Midbrain (tissue), 1 donor: ENCODE measurements around the gene TNK1.
"Not testable (repeated sequence)": the region's sequence is repeated elsewhere in the genome, so short reads cannot be mapped to it uniquely, and the experiment has no call there.

ENCODE experiments used
- DNase-seq: peaks from one replicate; lab custom pipeline; 2025; lab: John Stamatoyannopoulos, UW

Gene TNK1

DNA sequence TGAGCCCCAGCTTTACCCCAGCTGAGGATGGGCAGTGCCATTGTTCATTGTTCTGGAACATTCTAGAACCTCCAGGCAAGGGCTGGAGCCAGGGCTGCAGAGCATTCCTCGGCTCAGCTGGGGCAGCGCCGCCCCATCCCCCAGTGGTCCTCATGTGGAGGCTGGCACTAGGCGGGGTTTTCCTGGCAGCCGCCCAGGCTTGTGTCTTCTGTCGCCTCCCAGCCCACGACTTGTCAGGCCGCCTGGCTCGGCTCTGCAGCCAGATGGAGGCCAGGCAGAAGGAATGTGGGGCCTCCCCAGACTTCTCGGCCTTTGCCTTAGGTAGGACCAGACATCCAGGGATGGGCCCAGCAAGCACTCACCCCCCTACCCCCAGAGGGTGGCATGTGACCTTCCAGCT lies 25.8 kb upstream of the TNK1 start, which contains the start of gene TMEM95:
TMEM95 (plus strand) TSS at position 104 of the 400 bp plus-strand sequence; CDS start at position 153, 49 bp downstream.
- DNase-seq: peak; percentile 81

DNA sequence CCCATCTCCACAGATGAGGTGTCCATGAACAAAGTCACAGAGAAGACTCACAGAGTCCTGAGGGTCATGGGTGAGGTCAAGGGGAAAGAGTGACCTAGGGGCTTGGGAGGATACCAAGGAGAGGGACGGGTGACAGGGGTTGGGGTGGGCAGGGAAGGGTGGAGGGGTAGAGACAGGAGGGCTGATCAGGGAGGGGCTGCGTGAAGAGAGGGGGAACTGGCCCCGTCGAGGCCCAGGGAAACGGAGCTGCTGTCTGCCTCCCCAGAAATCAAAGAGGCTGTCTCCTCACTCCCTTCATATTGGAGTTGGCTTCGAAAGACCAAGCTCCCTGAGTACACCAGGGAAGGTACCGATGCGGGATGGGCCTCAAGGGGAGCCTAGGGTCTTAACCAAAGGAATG lies 25.3 kb upstream of the TNK1 start:
- DNase-seq: no peak

DNA sequence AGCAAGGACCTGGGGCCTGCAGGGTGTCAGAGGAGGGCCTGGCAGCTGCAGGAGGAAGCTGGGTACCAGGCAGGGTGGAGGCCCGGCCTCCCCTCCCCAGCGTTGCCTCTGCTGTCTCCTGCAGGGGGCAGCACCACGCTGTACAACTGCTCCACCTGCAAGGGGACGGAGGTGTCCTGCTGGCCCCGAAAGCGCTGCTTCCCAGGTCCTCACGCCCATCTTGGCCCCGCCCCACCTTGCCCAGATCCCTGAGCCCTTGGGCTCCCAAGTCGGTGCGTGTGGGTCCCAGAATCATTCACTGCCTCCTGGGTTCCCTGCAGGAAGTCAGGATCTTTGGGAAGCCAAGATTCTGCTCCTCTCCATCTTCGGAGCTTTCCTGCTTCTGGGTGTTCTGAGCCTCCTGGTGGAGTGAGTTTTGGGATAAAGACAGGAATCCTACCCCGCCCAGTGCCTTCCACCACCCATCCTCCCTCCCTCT lies 24.8 kb upstream of the TNK1 start:
- DNase-seq: peak; percentile 55

DNA sequence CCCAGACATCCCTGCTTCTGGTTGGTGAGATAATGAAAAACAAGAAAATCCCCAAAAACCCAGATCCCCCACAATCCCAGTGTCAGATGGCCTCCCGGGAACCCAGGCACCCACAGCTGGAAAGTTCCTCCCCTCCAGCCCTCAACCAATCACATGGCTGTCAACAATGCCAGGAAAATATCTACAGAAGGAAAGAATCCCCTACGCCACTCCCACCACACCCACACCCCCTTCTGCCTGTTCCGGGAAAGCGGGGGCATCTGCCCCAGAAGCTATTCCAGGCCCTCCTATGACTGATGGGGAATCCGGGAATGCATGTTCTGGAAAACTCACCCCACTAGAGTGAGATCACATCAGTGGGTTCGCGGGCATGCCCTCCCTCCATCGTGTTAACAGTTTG lies 24.1 kb upstream of the TNK1 start:
- no peak for DNase-seq

DNA sequence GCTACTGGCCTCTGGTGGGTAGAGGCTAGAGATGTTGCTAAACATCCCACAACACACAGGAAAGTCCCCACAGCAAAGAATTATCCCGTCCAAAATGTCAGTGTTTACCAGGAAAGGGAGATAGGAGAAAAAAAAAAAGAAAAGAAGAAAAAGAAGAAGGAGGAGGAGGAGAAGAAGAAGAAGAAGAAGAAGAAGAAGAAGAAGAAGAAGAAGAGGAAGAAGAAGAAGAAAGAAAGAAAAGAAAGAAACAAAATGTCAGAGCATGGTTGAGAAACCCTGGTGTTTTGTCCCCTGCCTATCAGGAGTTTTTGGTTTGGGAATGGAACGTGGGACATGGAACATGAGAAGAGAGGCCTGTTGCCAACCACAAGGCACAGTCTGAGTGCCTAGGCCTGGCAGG lies 23.5 kb upstream of the TNK1 start:
- DNase-seq: no peak

DNA sequence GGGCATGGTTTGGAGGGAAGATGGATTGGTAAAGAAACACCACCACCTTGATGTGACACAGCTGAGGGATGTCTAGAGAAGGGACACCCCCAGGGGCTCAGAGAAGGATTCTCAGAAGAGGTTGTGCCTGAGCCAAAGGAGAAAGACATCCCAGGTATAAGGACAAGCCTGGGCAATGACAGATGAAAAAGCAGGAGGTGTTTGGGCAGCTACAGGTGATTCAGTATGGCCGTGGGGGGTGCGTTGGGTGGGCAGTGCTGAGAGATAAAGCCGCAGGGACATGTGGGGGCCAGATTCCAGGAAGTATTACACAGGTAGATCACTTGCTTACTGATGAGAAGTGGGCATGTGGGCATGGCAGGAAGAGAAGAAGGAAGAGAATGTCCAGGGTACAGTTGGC lies 19.0 kb upstream of the TNK1 start:
- no peak for DNase-seq

DNA sequence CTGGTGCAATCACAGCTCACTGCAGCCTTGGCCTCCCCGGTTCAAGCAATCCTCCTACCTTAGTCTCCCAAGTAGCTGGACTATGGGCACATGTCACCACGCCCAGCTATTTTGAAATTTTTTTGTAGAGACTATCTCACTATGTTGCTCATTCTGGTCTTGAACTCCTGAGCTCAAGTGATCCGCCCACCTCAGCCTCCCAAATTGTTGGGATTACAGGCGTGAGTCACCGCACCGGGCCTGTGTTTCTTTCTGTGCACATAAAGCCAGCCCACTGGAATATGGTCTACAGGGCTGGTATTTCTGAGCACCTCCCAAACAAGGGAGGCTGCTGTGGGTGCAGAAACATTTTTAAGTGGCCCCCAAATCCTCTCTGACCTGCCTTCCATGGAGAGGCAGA lies 17.6 kb upstream of the TNK1 start:
- DNase-seq: no peak

DNA sequence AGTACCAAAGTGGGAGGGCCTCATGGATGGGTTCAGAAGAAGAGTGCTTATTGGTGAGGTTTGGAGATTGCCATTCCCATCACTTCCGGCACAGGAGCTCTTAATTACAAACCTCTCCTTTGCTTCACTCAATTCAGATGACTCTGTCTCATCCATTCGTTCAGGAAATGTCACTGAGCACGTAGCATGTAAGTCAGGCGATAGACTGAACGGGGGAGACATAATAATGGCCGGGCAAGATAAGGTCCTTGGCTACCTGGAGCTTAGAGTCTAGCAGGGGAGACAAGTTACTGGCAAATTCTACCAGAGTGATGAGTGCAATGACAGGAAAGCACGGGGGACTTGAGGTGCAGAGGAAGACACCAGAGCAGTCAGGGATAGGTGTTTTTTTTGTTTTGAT lies 14.9 kb upstream of the TNK1 start:
- DNase-seq: not testable (repeated sequence)

DNA sequence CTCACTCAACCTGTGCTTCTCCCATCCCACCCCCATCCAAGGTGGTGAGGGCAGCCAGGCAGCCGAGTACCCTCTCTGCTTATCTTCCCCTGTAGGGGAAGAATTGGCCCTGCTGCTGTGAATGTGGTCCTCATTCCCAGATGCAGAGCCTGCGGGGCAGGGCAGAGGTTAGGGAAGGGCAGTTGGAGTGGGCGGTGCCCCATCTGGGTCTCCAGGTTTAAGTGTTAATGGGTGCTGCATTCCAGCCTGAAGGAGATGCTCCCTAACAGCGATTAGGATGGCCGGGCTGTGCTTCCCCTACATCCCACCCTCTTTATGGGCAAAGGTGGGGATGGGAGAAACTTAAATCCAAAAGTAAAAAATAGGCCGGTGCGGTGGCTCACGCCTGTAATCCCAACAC lies 13.8 kb upstream of the TNK1 start:
- DNase-seq: no peak

DNA sequence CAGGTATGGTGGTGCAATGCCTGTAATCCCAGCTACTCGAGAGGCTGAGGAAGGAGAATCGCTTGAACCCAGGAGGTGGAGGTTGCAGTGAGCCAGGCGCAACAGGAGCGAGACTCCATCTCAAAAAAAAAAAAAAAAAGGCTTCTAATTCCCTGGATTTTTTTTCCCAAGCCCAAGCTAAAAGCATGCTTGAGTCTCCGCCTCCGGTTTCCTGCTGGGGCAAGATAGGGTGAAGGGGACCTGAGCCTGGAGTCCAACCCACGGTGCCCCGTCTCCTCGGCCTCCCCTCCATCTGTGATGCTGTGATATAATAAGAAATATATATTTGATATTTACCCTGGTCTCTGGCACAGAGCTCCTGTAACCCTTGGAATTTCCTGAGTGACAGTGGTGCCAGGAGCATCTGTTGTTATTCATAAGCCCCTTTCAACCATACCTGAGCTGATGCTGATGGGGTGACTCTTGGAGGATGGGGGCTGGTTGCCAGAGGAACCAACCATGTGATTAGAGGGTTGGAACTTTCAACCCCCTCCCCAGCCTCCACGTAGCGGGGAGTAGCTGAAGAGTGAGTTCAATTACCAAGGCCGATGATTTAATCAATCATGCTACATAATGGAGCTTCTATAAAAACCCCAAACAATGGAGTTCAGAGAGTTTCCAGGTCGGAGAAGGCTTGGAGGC lies 12.8 kb upstream of the TNK1 start:
- DNase-seq: no peak

DNA sequence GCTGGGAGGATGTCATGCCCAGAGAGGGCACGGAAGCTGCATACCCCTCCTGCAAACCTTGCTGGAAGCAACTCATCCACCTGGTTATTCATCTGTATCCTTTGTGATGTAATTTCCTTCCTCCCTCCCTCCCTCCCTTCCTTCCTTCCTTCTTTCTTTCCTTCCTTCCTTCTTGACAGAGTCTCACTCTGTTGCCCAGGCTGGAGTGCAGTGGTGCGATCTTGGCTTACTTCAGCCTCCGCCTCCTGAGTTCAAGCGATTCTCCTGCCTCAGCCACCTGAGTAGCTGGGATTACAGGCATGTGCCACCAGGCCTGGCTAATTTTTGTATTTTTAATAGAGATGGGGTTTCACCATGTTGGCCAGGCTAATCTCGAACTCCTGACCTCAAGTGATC lies 12.3 kb upstream of the TNK1 start:
- DNase-seq: not testable (repeated sequence)

DNA sequence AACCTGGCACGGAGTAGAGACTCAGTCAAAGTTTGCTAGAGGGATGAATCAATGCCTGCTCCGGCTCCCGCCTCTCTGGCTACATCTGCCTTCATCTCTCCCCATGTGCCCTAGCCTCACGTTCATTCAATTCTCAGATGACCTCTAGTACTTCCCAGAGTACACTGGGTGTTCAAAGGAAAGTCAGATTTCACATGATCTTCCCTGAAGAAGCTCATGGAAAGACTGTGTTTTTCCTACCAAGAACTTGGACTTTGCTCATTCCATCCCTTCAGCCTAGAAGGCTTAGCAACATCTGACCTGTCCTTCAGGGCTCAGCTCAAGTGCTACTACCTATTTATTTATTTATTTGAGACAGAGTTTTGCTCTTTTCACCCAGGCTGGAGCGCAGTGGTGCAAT lies 11.1 kb upstream of the TNK1 start:
- no peak for DNase-seq

DNA sequence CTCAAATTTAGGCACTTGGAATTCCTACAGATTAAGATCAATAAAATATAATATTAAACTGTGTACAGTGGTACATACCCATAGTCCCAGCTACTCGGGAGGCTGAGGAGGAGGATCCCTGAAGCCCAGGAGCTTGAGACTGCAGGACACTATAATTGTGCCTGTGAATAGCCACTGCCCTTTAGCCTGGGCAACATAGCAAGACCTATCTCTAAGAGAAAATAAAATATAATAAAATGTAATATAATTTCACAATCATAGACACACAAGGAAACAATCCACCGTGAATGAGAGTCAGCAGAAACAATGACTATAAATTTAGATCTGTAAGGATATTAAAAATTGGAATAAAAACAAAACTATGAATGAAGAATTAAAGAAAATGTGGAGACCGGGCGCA lies 10.0 kb upstream of the TNK1 start:
- DNase-seq: no peak

DNA sequence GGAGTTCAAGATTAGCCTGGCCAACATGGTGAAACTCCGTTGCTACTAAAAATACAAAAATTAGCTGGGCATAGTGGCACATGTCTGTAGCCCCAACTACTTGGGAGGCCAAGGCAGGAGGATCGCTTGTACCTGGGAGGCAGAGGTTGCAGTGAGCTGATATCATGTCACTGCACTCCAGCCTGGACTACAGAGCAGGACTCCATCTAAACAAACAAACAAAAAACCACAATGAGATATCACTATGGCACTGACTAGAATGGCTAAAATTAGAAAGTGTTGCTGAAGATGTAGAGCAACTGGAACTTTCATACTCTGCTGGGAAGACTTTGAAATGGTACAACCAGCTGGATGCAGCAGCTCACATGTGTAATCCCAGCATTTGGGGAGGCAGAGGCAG lies 6.5 kb upstream of the TNK1 start:
- DNase-seq: no peak

DNA sequence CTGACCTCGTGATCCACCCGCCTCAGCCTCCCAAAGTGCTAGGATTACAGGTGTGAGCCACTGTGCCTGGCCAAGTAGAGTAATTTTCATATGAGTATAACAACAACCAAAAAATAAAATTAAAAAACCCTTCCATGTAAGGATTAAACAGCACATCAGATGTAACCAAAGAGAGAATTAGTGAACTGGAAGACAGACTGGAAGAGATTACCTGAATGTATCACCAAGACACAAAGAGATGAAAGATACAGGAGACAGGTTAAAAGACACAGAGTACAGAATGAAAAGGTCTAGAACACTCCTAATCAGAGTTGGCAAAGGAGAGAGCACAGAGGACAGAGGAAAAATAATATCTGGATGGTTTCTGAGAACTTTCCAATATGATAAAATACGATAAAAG lies 1.8 kb upstream of the TNK1 start:
- DNase-seq: no peak

DNA sequence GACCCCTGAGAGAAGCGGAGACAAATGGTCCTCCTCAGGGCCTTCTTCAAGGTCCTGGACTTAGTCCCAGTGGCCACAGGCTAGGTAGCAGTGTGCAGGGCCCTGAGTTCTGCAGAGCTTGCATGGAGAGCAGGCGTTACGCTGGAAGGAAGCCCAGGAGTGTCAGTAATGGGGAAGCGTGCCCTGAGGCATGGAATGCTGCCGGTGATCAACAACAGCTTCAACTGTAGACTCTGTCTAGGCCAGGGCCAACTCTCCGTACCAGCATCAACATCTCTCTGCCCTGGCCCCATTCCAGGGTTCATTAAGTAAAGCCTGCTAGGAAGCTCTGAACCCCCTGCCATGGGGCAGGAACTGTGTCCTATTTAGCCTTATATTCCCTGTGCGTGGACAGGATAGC lies 568 bp upstream of the TNK1 start:
- DNase-seq: no peak

DNA sequence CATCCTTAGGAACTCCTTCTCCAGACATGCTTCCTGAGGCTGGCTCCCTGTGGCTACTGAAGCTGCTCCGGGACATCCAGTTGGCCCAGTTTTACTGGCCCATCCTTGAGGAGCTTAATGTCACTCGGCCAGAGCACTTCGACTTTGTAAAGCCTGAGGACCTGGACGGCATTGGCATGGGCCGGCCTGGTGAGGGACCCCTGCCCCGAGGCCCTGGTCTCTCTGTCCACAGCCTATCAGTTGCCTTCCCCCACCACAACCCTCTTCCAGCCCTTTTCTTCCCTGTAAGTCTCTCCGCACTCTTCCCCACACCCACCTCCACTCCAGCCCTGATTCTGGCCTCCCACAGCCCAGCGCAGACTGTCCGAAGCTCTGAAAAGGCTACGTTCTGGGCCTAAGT lies 2.0 kb downstream of the TNK1 start:
- no peak for DNase-seq

DNA sequence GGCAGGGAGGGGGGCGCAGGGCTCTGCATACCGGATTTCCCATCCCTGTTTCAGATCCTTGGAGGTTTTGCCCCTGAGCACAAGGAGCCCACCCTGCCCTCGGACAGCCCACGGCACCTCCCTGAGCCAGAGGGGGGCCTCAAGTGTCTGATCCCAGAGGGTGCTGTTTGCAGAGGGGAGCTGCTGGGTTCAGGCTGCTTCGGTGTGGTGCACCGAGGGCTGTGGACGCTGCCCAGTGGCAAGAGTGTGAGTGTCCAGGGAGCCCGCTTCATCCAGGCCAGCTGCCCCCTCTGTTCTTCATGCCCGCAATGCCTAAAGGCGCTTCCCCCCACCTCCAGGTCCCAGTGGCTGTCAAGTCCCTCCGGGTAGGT lies 2.5 kb downstream of the TNK1 start:
- no peak for DNase-seq

DNA sequence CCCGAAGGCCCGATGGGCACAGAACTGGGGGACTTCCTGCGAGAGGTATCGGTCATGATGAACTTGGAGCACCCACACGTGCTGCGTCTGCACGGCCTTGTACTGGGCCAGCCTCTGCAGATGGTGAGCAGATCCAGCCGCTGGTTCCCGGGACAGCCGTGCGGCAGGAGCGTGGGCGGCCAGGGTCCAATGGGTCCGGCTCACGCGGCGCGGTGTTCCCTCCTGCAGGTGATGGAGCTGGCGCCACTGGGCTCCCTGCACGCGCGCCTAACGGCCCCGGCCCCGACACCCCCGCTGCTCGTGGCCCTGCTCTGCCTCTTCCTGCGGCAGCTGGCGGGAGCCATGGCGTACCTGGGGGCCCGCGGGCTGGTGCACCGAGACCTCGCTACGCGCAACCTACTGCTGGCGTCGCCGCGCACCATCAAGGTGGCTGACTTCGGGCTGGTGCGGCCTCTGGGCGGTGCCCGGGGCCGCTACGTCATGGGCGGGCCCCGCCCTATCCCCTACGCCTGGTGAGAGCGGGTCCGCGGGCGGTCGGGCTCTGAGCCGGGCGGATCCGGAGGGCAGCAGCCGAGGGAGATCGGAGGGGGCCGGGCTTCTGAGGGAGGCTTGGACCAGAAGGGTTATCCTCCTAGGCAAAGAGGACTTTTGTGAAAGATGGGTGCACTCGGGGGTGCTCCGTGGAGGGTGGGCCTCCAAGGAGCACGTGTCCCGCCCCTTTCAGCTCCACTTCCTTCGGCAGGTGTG lies 3.0 kb downstream of the TNK1 start:
- no peak for DNase-seq

DNA sequence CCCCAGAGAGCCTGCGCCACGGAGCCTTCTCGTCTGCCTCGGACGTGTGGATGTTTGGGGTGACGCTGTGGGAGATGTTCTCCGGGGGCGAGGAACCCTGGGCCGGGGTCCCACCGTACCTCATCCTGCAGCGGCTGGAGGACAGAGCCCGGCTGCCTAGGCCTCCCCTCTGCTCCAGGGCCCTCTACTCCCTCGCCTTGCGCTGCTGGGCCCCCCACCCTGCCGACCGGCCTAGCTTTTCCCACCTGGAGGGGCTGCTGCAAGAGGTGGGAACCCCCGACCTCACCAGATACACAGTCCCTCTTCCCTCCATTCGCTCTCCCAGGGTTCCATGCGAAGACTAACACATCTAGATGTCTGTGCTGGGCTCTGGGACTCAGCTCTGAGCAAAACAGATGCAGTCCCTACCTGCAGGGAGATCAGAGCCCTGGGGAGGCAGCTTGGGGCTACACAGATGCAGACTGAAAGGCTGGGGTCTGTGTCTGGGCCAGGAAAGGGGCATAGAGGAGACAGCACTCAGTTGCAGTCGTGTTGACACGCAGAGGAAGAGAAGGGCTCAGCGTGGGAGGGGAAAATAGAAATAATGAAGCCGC lies 3.7 kb downstream of the TNK1 start:
- DNase-seq: no peak

DNA sequence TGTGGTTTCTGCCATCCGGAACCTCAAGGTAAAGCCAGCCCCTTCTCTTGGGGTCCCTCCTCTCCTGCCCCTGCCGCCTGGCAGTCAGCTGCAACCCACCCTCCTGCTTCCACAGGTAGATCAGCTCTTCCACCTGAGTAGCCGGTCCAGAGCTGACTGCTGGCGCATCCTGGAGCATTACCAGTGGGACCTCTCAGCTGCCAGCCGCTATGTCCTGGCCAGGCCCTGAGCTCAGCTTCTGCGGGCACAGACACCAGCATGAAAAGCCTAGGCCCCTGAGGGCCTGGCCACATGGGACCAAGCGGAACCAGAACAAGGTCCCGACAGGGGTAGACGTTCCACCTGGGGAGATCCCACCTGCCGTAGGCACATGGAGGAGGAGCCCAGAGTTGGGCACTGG lies 8.0 kb downstream of the TNK1 start:
- DNase-seq: no peak

DNA sequence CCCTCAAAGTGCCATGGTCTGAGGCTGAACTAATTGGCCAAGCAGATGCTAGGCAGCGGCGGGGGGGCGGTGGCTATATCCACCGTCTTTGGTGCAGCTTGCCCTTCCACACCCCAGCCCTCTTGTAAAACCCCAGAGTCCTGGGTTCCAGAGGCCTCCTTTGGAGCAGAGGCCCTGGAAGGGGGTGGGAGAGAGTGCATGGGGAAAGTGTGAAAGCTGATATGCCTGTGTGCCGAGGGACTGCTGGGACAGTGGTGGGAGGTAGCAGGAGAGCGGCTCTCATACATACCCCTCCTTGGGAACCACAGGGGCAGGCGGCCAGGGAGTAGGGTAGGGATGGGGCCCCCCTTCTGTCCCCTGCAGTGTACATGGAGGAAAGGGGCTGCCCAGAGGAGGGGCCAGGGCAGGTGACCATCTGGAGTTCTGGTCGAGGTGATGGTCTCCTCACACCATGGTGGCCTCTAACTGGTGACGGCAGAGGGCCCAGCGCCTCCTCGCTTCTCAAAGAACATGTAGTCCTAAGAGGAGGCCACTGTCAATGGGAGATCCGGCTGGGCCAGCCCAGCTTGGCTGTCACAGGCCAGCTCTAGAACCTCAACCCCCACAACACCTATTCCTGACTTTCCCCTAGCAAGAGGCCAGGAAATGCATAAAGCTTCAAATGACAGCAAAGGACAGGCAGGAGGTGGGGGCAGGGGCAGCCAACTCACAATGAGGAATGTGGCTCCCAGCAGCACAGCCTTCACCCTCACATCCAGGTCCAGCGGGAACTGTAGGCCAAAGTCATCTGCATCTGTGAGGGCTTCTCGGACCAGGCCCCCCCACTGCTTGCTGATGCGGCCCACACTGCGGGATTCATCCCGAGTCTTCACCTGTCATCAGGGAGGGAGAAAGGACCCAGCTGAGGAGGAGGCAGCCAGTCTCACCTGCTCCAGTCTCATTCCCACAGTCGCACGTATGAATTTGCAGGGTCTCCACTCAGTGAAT lies 9.3 kb downstream of the TNK1 start:
- DNase-seq: no peak
